Thymus (tissue), 14 donors: ENCODE measurements around the gene PCDHB2. TPM values are rescaled to one million over a fixed set of nuclear protein-coding genes. Genes with fewer than 3 reads are reported as not detected.
"Not testable (repeated sequence)": the region's sequence is repeated elsewhere in the genome, so short reads cannot be mapped to it uniquely, and the experiment has no call there.

Experiments
- DNase-seq, 9 donors: peaks; one replicate each; pipeline ENCODE4 v3.0.0-alpha.2; 2013; ENCODE audit warnings: low spot score in 9 of 9, low read depth in 6 of 9, missing footprints in 1 of 9
- H3K27ac ChIP-seq, 2 donors: one replicate each; pipeline ENCODE4 v1.5.1; 2013; ENCODE audit warnings: control low read depth in 1 of 2, low read depth in 1 of 2, low read length in 1 of 2, mild to moderate bottlenecking in 1 of 2, moderate library complexity in 1 of 2
- H3K27me3 ChIP-seq, 2 donors: one replicate each; pipeline ENCODE4 v1.5.1; 2013; ENCODE audit warnings: low read length in 1 of 2; ENCODE audit not compliant: control insufficient read depth in 2 of 2, insufficient read depth in 1 of 2
- H3K36me3 ChIP-seq, 2 donors: one replicate each; pipeline ENCODE4 v1.5.1; 2013; ENCODE audit warnings: low read length in 1 of 2, mild to moderate bottlenecking in 1 of 2, moderate library complexity in 1 of 2; ENCODE audit not compliant: control insufficient read depth in 2 of 2, insufficient read depth in 2 of 2
- H3K4me1 ChIP-seq, 2 donors: one replicate each; pipeline ENCODE4 v1.5.1; 2013; ENCODE audit warnings: low read length in 2 of 2; ENCODE audit not compliant: control insufficient read depth in 2 of 2, insufficient read depth in 2 of 2
- H3K4me3 ChIP-seq, 2 donors: one replicate each; pipeline ENCODE4 v1.5.1; 2013; ENCODE audit warnings: low read length in 2 of 2, control low read depth in 1 of 2, mild to moderate bottlenecking in 1 of 2
- H3K9me3 ChIP-seq, 2 donors: one replicate each; pipeline ENCODE4 v1.5.1; 2013; ENCODE audit warnings: low read length in 1 of 2, mild to moderate bottlenecking in 1 of 2; ENCODE audit not compliant: control insufficient read depth in 2 of 2, insufficient read depth in 1 of 2
- whole genome bisulfite sequencing: extraction: QIAGEN DNeasy Blood & Tissue Kit; methylation state at CpG from one replicate; pipeline ENCODE4 v1.1.7; 2013; 5-methylcytosine and 5-hydroxymethylcytosine counted together
- long read RNA-seq, 10 donors: transcript quantifications; one replicate each; lab custom pipeline, GENCODE V29; 2026
- polyA plus RNA-seq: library from polyadenylated mRNA; stranded (reverse); fragments of 200-250 nt; gene quantifications from one replicate; pipeline ENCODE4 v1.2.3, GENCODE V29; 2013
- total RNA-seq: library from RNA; stranded (reverse); fragments of 120-200 nt; gene quantifications from one replicate; pipeline ENCODE4 v1.2.4, GENCODE V29; 2013
- donor health status: healthy.

The PCDHB2 gene
- 0.24 TPM for total RNA-seq
- 0.39 TPM for polyA plus RNA-seq
- long read RNA-seq, donor 1: 0 reads
- long read RNA-seq, donor 2: 0 reads
- long read RNA-seq, donor 3: 0 reads
- long read RNA-seq, donor 4: 0 reads
- long read RNA-seq, donor 5: 0 reads
- long read RNA-seq, donor 6: 0 reads
- long read RNA-seq, donor 7, full-length matches to known transcripts: 1 of 1 reads
- long read RNA-seq, donor 7, partial matches to known transcripts: 0 of 1 reads
- long read RNA-seq, donor 7, other reads (novel, unspliced or antisense): 0 of 1 reads
- long read RNA-seq, donor 8, full-length matches to known transcripts: 2 of 2 reads
- long read RNA-seq, donor 8, partial matches to known transcripts: 0 of 2 reads
- long read RNA-seq, donor 8, other reads (novel, unspliced or antisense): 0 of 2 reads
- long read RNA-seq, donor 9: 0 reads
- long read RNA-seq, donor 10: 0 reads

- Histone ChIP-seq H3K9me3 (peaks cover 2 to 6% of the 10 kb centered on the region in 2 donors), H3K27me3 (peaks cover 0 to 15% of the 10 kb centered on the region in 2 donors)
Observed at GRCh38 chr5:141094481-141095262, at the start of gene PCDHB2. TSS of gene PCDHB2 (plus strand) at chr5:141094615. CDS start at chr5:141094791, 176 bp downstream.

GRCh38 chr5:141050622-141051520 is 43.5 kb upstream of the PCDHB2 start, which contains the start of gene PCDHB1:
TSS of gene PCDHB1 (plus strand) at chr5:141051374. CDS start at chr5:141051471, 97 bp downstream.
- Histone ChIP-seq H3K36me3 (no peaks in the 10 kb centered on the region), H3K27ac (no peak within 1 kb of the TSS), H3K9me3 (peaks cover 3 to 8% of the 10 kb centered on the region in 2 donors), H3K4me1 (no peaks in the 10 kb centered on the region), H3K4me3 (no peak within 1 kb of the TSS), H3K27me3 (peaks cover 0 to 11% of the 10 kb centered on the region in 2 donors)
- 31% methylated on average over 20 of the region's 20 CpGs for WGBS
- DNase-seq: no peak

More at GRCh38 chr5:141094481-141095262, at the start of gene PCDHB2:
- Histone ChIP-seq H3K4me1 (no peaks in the 10 kb centered on the region), H3K27ac (no peak within 1 kb of the TSS), H3K36me3 (no peaks in the 10 kb centered on the region), H3K4me3 (no peak within 1 kb of the TSS)
- 26% methylated on average over 29 of the region's 29 CpGs for WGBS
- no peak for DNase-seq

- peaks cover 3 to 8% of the 10 kb centered on the region in 2 donors for H3K9me3 ChIP-seq
- H3K4me3 ChIP-seq: no peak overlapping the region
- H3K27me3 ChIP-seq: peaks cover 0 to 11% of the 10 kb centered on the region in 2 donors
- no peak overlapping the region for H3K27ac ChIP-seq
- no peak for DNase-seq
- no peaks in the 10 kb centered on the region for H3K36me3 ChIP-seq
- WGBS: 18% methylated on average over 19 of the region's 19 CpGs
- H3K4me1 ChIP-seq: no peaks in the 10 kb centered on the region
Observed at GRCh38 chr5:141051521-141051866, 42.9 kb upstream of the PCDHB2 start.

- no peak overlapping the region for H3K4me3 ChIP-seq
- no peaks in the 10 kb centered on the region for H3K4me1 ChIP-seq
- H3K9me3 ChIP-seq: peaks cover 0 to 12% of the 10 kb centered on the region in 2 donors
- H3K27me3 ChIP-seq: peaks cover 0 to 6% of the 10 kb centered on the region in 2 donors
- no peak for DNase-seq
- no peak overlapping the region for H3K27ac ChIP-seq
- WGBS: 56% methylated on average over 17 of the region's 17 CpGs
- no peaks in the 10 kb centered on the region for H3K36me3 ChIP-seq
Observed at GRCh38 chr5:141077826-141078225, 16.6 kb upstream of the PCDHB2 start.

GRCh38 chr5:141082228-141082627 is 12.2 kb upstream of the PCDHB2 start:
- Histone ChIP-seq H3K4me1 (no peaks in the 10 kb centered on the region), H3K9me3 (peaks cover 0 to 11% of the 10 kb centered on the region in 2 donors), H3K27ac (no peak overlapping the region), H3K36me3 (no peaks in the 10 kb centered on the region), H3K27me3 (peaks cover 0 to 6% of the 10 kb centered on the region in 2 donors), H3K4me3 (no peak overlapping the region)
- DNase-seq: no peak

- WGBS: 16% methylated on average over 21 of the region's 21 CpGs
- DNase-seq: peak in 2 of 9 donors; percentile 18 to 31
- H3K27me3 ChIP-seq: no peaks in the 10 kb centered on the region
- no peaks in the 10 kb centered on the region for H3K9me3 ChIP-seq
- no peak overlapping the region for H3K27ac ChIP-seq
- H3K4me3 ChIP-seq: peak overlapping the region; percentile 5 to 27
- no peaks in the 10 kb centered on the region for H3K36me3 ChIP-seq
- no peaks in the 10 kb centered on the region for H3K4me1 ChIP-seq
Observed at GRCh38 chr5:141084487-141084989, 9.9 kb upstream of the PCDHB2 start.

- WGBS: 49% methylated on average over 12 of the region's 12 CpGs
- no peak for DNase-seq
- Histone ChIP-seq H3K4me3 (no peak overlapping the region), H3K9me3 (peaks cover 3 to 6% of the 10 kb centered on the region in 2 donors), H3K36me3 (no peaks in the 10 kb centered on the region), H3K27me3 (peaks cover 0 to 15% of the 10 kb centered on the region in 2 donors), H3K27ac (no peak overlapping the region), H3K4me1 (no peaks in the 10 kb centered on the region)
Observed at GRCh38 chr5:141095263-141095641, 837 bp downstream of the PCDHB2 start.

- peaks cover 0 to 23% of the 10 kb centered on the region in 2 donors for H3K27me3 ChIP-seq
Observed at GRCh38 chr5:141096181-141096580, 1.8 kb downstream of the PCDHB2 start.

More at GRCh38 chr5:141096181-141096580, 1.8 kb downstream of the PCDHB2 start:
- H3K36me3 ChIP-seq, H3K27ac ChIP-seq, H3K4me1 ChIP-seq, H3K9me3 ChIP-seq, DNase-seq, H3K4me3 ChIP-seq: not testable (repeated sequence)
- WGBS: 51% methylated on average over 30 of the region's 46 CpGs
